ENCODE measurements around the gene TMEM179.

The TMEM179 gene

DNA sequence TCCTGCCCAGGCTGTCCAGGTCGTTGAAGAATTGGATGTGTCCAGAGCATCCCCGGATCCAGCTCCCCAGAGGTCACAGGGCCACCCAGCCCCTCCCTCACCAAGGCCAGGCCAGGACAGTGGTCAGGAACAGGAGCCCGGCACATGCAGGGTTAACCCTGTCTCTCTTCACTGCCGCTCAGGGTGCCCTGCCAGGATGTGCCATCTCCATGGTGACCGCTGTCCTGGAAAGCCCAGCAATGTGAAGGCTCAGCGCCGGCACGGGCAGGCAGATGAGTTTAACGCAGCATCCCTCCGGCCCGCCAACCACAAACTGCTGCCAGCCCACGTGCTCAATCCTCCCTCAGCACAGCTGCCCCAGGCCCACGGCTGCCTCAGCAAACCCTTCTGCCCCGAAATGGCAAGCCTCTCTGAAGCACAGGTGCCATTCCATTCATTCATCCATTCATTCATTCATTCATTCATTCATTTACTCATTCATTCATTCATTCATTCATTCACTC lies 4.4 kb downstream of the TMEM179 start:
- no peak for DNase-seq (ENCODE audit: extremely low spot score)
- CTCF ChIA-PET, result no interaction called here
- no peak for TF ChIP-seq CTCF (IDR thresholded peaks at IDR 0.05; ENCODE audit: control extremely low read depth, extremely low read depth, low read depth, missing control alignments)

GRCh38 chr14:104599446-104599845 lies 5.1 kb downstream of the TMEM179 start:
- ChIA-PET CTCF (no interaction called here), POLR2A (no interaction called here)
- DNase-seq (ENCODE audit: extremely low spot score), result no peak
- TF ChIP-seq CTCF (IDR thresholded peaks at IDR 0.05; ENCODE audit: control extremely low read depth, extremely low read depth, low read depth, missing control alignments), result no peak

More for the DNA sequence above, 4.4 kb downstream of the TMEM179 start:
- POLR2A ChIA-PET, result interaction anchor here (0.5 kb wide), 1 partner anchor 126 kb away, joined by 3 read pairs; no protein-coding TSS in a partner anchor

GRCh38 chr14:104598910-104599273 lies 5.7 kb downstream of the TMEM179 start:
- TF ChIP-seq CTCF (IDR thresholded peaks at IDR 0.05; ENCODE audit: control extremely low read depth, extremely low read depth, low read depth, missing control alignments), result no peak
- ChIA-PET POLR2A (no interaction called here), CTCF (no interaction called here)
- no peak for DNase-seq (ENCODE audit: extremely low spot score)

DNA sequence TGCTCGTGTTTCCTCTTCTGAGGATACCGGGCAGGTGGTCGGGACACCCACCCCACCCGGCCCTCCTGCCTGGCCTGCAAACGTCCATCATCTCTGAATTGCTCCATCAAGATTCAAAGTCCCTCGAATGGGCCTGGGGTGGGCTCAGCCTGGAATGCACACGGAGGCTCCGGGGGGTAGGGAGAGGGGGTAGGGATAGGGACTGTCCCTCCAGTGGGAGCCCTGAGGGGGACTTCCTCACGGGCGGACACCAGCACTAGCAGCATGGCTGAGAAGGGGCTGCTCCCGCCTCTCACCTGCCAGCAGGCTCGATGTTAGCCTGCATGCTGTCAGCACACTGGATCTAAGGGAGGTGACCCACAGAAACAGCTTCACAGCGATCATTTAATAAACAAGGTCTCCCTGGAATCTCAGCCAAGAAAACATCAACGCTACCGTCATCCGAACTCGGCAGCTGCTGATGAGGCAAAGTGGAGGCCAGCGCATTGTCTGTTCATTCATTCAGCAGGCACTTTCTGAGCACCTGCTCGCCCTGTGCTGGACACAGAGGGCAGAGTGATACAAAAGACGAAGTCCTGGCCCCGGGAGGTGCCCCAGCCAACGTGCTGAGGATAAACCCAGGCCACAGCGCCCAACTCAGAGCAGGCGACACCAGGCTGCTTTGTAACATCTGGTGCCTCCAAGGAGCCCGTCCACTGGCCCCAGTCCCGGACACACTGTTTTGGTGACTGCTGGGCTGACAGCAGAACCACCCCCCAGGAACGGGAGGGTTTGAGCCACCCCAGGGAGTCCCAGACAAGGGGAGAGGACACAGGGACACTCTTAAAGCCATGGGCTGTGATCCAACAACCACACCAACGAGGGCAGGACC lies 6.3 kb downstream of the TMEM179 start:
- DNase-seq (ENCODE audit: extremely low spot score), result no peak
- ChIA-PET POLR2A (no interaction called here), CTCF (no interaction called here)
- no peak for TF ChIP-seq CTCF (IDR thresholded peaks at IDR 0.05; ENCODE audit: control extremely low read depth, extremely low read depth, low read depth, missing control alignments)

- TF ChIP-seq CTCF (IDR thresholded peaks at IDR 0.05; ENCODE audit: control extremely low read depth, extremely low read depth, low read depth, missing control alignments), result no peak
- CTCF ChIA-PET, result no interaction called here
- POLR2A ChIA-PET, result no interaction called here
- DNase-seq (ENCODE audit: extremely low spot score), result no peak
Observed at GRCh38 chr14:104597576-104597975, 7.0 kb downstream of the TMEM179 start.

DNA sequence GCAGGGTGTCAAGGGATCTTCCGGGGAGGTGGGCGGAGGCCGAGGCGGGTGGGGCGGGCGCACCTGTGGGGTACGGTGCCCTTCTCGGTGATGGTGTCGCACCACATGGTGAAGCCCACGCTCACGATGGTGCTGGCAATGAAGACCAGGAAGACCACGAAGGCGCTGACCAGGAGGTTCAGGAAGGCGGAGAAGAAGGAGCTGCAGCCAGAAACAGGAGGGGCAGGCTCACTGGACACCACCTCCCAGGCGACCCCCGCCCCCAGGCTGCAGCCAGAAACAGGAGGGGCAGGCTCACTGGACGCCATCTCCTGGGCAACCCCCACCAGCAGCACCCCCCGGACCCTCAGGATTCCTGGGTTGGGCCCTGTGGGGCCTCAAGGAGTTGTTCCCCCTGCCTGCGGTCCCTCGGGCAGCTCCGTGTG lies 7.6 kb downstream of the TMEM179 start:
- ChIA-PET POLR2A (no interaction called here), CTCF (no interaction called here)
- no peak for DNase-seq (ENCODE audit: extremely low spot score)

More for the DNA sequence above, 7.6 kb downstream of the TMEM179 start:
- TF ChIP-seq CTCF (IDR thresholded peaks at IDR 0.05; ENCODE audit: control extremely low read depth, extremely low read depth, low read depth, missing control alignments), result no peak
